Upper lobe of left lung (tissue), 6 donors: Measurements from ENCODE around the gene NPFFR1. TPM values are rescaled to one million over a fixed set of nuclear protein-coding genes. Genes with fewer than 3 reads are reported as not detected.
A peak's percentile ranks its signal among the peaks of the same experiment; 100 is the strongest.

Source experiments
- ATAC-seq, 2 donors: fragments of 200-7000 bp; cut with Tn5 transposase; one replicate each; pipeline ENCODE4 v1.9.1; 2022; ENCODE audit warnings: mild to moderate bottlenecking in 2 of 2, moderate library complexity in 2 of 2; ENCODE audit not compliant: low FRiP score in 2 of 2
- DNase-seq, 2 donors: peaks; one replicate each; pipeline ENCODE4 v3.0.0-alpha.2; 2019 to 2020
- H3K27ac ChIP-seq, 4 donors: fragments of 200-600 bp; sonication (generic); one replicate each; pipeline ENCODE4 v1.5.1; 2016 to 2019
- H3K27me3 ChIP-seq, 4 donors: fragments of 200-600 bp; sonication (generic); one replicate each; pipeline ENCODE4 v1.5.1; 2017 to 2019
- H3K36me3 ChIP-seq, 4 donors: fragments of 200-600 bp; sonication (generic); one replicate each; pipeline ENCODE4 v1.5.1; 2016 to 2019
- H3K4me1 ChIP-seq, 4 donors: fragments of 200-600 bp; sonication (generic); one replicate each; pipeline ENCODE4 v1.5.1; 2018 to 2019
- H3K4me3 ChIP-seq, 4 donors: fragments of 200-600 bp; sonication (generic); one replicate each; pipeline ENCODE4 v1.5.1; 2017 to 2019; ENCODE audit warnings: mild to moderate bottlenecking in 2 of 4, moderate library complexity in 1 of 4
- H3K9me3 ChIP-seq, 4 donors: fragments of 200-600 bp; sonication (generic); one replicate each; pipeline ENCODE4 v1.5.1; 2018 to 2019
- CTCF ChIP-seq, 6 experiments: fragments of 450-650 bp in 4 of 6; fragments of 200-600 bp in 2 of 6; sonication (generic) in 2 of 6; IDR thresholded peaks; one replicate each; pipeline ENCODE4 v1.5.1; 2016 to 2019; ENCODE audit warnings: antibody characterized with exemption in 6 of 6
- EP300 ChIP-seq, 4 donors: sonication (generic); formaldehyde crosslinking; IDR thresholded peaks; one replicate each; pipeline ENCODE4 v1.5.1; 2017; ENCODE audit warnings: antibody characterized with exemption in 4 of 4, control low read depth in 2 of 4
- POLR2A ChIP-seq, 4 donors: fragments of 450-650 bp; IDR thresholded peaks; one replicate each; pipeline ENCODE4 v1.5.1; 2016 to 2017; ENCODE audit warnings: antibody characterized with exemption in 4 of 4, mild to moderate bottlenecking in 2 of 4
- POLR2AphosphoS5 ChIP-seq, 2 donors: sonication (generic); formaldehyde crosslinking; IDR thresholded peaks; one replicate each; pipeline ENCODE4 v1.5.1; 2017; ENCODE audit warnings: antibody characterized with exemption in 2 of 2
- WGBS, 2 donors: methylation state at CpG; one replicate each; pipeline ENCODE4 v1.1.5; 2017 to 2018; 5-methylcytosine and 5-hydroxymethylcytosine counted together
- total RNA-seq, 6 donors: library from RNA; depleted of rRNA in 4 of 6; stranded (reverse); fragments of >200 nt in 4 of 6; gene quantifications; one replicate each; pipeline versions ENCODE4 v1.1.0 to v1.2.1, GENCODE V29; 2016 to 2021
- donor health status: DM: no; HTN: no; CAD: no; lungs with moderate emphysema.
- donor health status: DM: no; HTN: yes; CAD: no; lungs with severe emphysema.

Gene NPFFR1
- total RNA-seq, 6 donors from 2014 or later, result 0.15 to 1.0 (median 0.29) TPM

- WGBS, 2 donors, result 62 to 72% methylated on average over 8 to 9 of the region's 9 CpGs
- H3K27me3 ChIP-seq, result no peaks in the 10 kb centered on the region
- no peak overlapping the region for H3K4me3 ChIP-seq
- H3K9me3 ChIP-seq, result no peaks in the 10 kb centered on the region
- ATAC-seq, result peak; percentile 44 to 51
- H3K36me3 ChIP-seq, result no peaks in the 10 kb centered on the region
- peaks cover 0 to 2% (median under 1%) of the 10 kb centered on the region in 4 donors for H3K4me1 ChIP-seq
- no peak for TF ChIP-seq POLR2A (IDR thresholded peaks at IDR 0.05)
- peak in 2 of 6 experiments; percentile 5 to 8 for TF ChIP-seq CTCF (IDR thresholded peaks at IDR 0.05)
- TF ChIP-seq POLR2AphosphoS5 (IDR thresholded peaks at IDR 0.05), result peak in 1 of 2 donors; percentile 91
- TF ChIP-seq EP300 (IDR thresholded peaks at IDR 0.05), result no peak
- DNase-seq, result peak; percentile 33 to 48
- no peak overlapping the region for H3K27ac ChIP-seq
Measured at GRCh38 chr10:70267161-70267933, 16.5 kb downstream of the NPFFR1 start.

GRCh38 chr10:70266701-70267100 is 17.1 kb downstream of the NPFFR1 start:
- no peaks in the 10 kb centered on the region for H3K27me3 ChIP-seq
- DNase-seq, result no peak
- H3K36me3 ChIP-seq, result no peaks in the 10 kb centered on the region
- 30 to 48% methylated on average over 1 of the region's 1 CpG for WGBS, 2 donors
- H3K4me3 ChIP-seq, result no peak overlapping the region
- H3K27ac ChIP-seq, result no peak overlapping the region
- H3K4me1 ChIP-seq, result no peaks in the 10 kb centered on the region
- no peak for ATAC-seq
- no peak for TF ChIP-seq EP300 (IDR thresholded peaks at IDR 0.05)
- TF ChIP-seq POLR2A (IDR thresholded peaks at IDR 0.05), result no peak
- no peak for TF ChIP-seq POLR2AphosphoS5 (IDR thresholded peaks at IDR 0.05)
- TF ChIP-seq CTCF (IDR thresholded peaks at IDR 0.05), result no peak
- no peaks in the 10 kb centered on the region for H3K9me3 ChIP-seq

GRCh38 chr10:70266056-70266455 is 17.7 kb downstream of the NPFFR1 start:
- Histone ChIP-seq H3K36me3 (no peaks in the 10 kb centered on the region), H3K9me3 (peaks cover 0 to 6% (median 0%) of the 10 kb centered on the region in 4 donors), H3K4me3 (no peak overlapping the region), H3K4me1 (no peaks in the 10 kb centered on the region), H3K27me3 (no peaks in the 10 kb centered on the region), H3K27ac (no peak overlapping the region)
- WGBS, 2 donors, result 94 to 95% methylated on average over 7 of the region's 7 CpGs
- ATAC-seq (no peak), DNase-seq (no peak)
- TF ChIP-seq CTCF (IDR thresholded peaks at IDR 0.05) (no peak), POLR2AphosphoS5 (IDR thresholded peaks at IDR 0.05) (no peak)

- Histone ChIP-seq H3K27me3 (no peaks in the 10 kb centered on the region), H3K9me3 (peaks cover 0 to 10% (median 1%) of the 10 kb centered on the region in 4 donors), H3K4me1 (no peaks in the 10 kb centered on the region), H3K4me3 (no peak overlapping the region), H3K36me3 (no peaks in the 10 kb centered on the region), H3K27ac (no peak overlapping the region)
- TF ChIP-seq CTCF (IDR thresholded peaks at IDR 0.05) (peak in 4 of 6 experiments; percentile 16 to 40 (median 34)), EP300 (IDR thresholded peaks at IDR 0.05) (no peak), POLR2A (IDR thresholded peaks at IDR 0.05) (no peak), POLR2AphosphoS5 (IDR thresholded peaks at IDR 0.05) (no peak)
- WGBS, 2 donors, result 49 to 58% methylated on average over 9 to 10 of the region's 10 CpGs
- ATAC-seq (peak; percentile 26 to 42), DNase-seq (peak in 1 of 2 donors; percentile 60)
Measured at GRCh38 chr10:70265032-70265689, 18.6 kb downstream of the NPFFR1 start.
